Spleen (tissue), 11 donors: ENCODE measurements around the gene CAND2. TPM values are rescaled to one million over a fixed set of nuclear protein-coding genes. Genes with fewer than 3 reads are reported as not detected.

Experiments used
- DNase-seq: peaks from one replicate; pipeline ENCODE4 v3.0.0-alpha.2; 2020
- H3K27ac ChIP-seq, 8 donors: fragments of 200-600 bp; sonication (generic) in 7 of 8; 1 replicate in 4 of 8; 2 replicates in 4 of 8; pipeline versions ENCODE4 v1.5.0 to v1.8.0; 2016 to 2021; ENCODE audit warnings: inconsistent platforms in 4 of 8, mild to moderate bottlenecking in 4 of 8, moderate library complexity in 1 of 8
- H3K27me3 ChIP-seq, 7 donors: fragments of 200-600 bp; sonication (generic) in 6 of 7; replicated peaks in 1 of 7; 1 replicate in 4 of 7; 2 replicates in 3 of 7; pipeline versions ENCODE4 v1.5.0 to v1.8.0; 2016 to 2021; ENCODE audit warnings: inconsistent platforms in 3 of 7, mild to moderate bottlenecking in 1 of 7
- H3K36me3 ChIP-seq, 6 donors: fragments of 200-600 bp; sonication (generic) in 5 of 6; 1 replicate in 4 of 6; 2 replicates in 2 of 6; pipeline versions ENCODE4 v1.5.0 to v1.8.0; 2016 to 2021; ENCODE audit warnings: inconsistent platforms in 2 of 6
- H3K4me1 ChIP-seq, 6 donors: fragments of 200-600 bp; sonication (generic) in 5 of 6; 1 replicate in 3 of 6; 2 replicates in 3 of 6; pipeline versions ENCODE4 v1.5.0 to v1.8.0; 2016 to 2021; ENCODE audit warnings: inconsistent platforms in 3 of 6
- H3K4me3 ChIP-seq, 8 donors: fragments of 200-600 bp; sonication (generic) in 7 of 8; 1 replicate in 4 of 8; 2 replicates in 4 of 8; pipeline versions ENCODE4 v1.5.0 to v1.8.0; 2016 to 2021; ENCODE audit warnings: inconsistent platforms in 4 of 8, mild to moderate bottlenecking in 4 of 8, moderate library complexity in 2 of 8
- H3K9me3 ChIP-seq, 8 donors: fragments of 200-600 bp; sonication (generic) in 7 of 8; 1 replicate in 4 of 8; 2 replicates in 4 of 8; pipeline versions ENCODE4 v1.5.0 to v1.8.0; 2016 to 2021; ENCODE audit warnings: inconsistent platforms in 4 of 8
- POLR2A ChIP-seq, 3 donors: fragments of 450-650 bp; IDR thresholded peaks; one replicate each; pipeline ENCODE4 v1.5.1; 2017; ENCODE audit warnings: antibody characterized with exemption in 3 of 3, mild to moderate bottlenecking in 1 of 3
- POLR2AphosphoS5 ChIP-seq, 3 donors: sonication (generic); formaldehyde crosslinking; IDR thresholded peaks; one replicate each; pipeline ENCODE4 v1.5.1; 2017; ENCODE audit warnings: antibody characterized with exemption in 3 of 3
- WGBS, 5 donors: extraction: QIAGEN DNeasy Blood & Tissue Kit in 3 of 5; methylation state at CpG; one replicate each; pipeline versions ENCODE4 v1.1.5 to v1.1.7; 2013 to 2018; 5-methylcytosine and 5-hydroxymethylcytosine counted together
- intact Hi-C: fragments of 100-400 bp; cut with DNase I; formaldehyde crosslinking; loops from one replicate; pipeline ENCODE4 v1.15.0; 2023; ENCODE audit warnings: low total_unique reads
- polyA plus RNA-seq, 3 donors: library from polyadenylated mRNA; stranded (reverse); fragments of 200-250 nt; gene quantifications; one replicate each; pipeline ENCODE4 v1.2.1, GENCODE V29; 2013
- total RNA-seq, 7 donors: library from RNA; depleted of rRNA in 3 of 7; stranded (reverse); fragments of >200 nt in 3 of 7; fragmentation: NEBNext Ultra II Directional in 4 of 7; extraction: Animal tissue kit (Norgen Biotek cat#: 25700) in 4 of 7; gene quantifications; one replicate each; pipeline versions ENCODE4 v1.1.0 to v1.2.1, GENCODE V29; 2016 to 2021
- TF ChIP-seq, protein P1 (sequence below), 11 experiments: fragments of 200-600 bp in 7 of 11; fragments of 450-650 bp in 4 of 11; sonication (generic) in 4 of 11; IDR thresholded peaks in 8 of 11; conservative IDR thresholded peaks in 3 of 11; 1 replicate in 7 of 11; 2 replicates in 4 of 11; pipeline versions ENCODE4 v1.4.0 to v1.8.0; 2016 to 2021; ENCODE audit warnings: antibody characterized with exemption in 11 of 11, inconsistent platforms in 4 of 11, mild to moderate bottlenecking in 1 of 11
- donor health status: healthy with polysubstance abuse.
- donor health status: DM: no; HTN: no; CAD: no; lungs with moderate emphysema.
- donor health status: DM: no; HTN: no; CAD: no.
- donor health status: Bipolar disorder and iron deficiency.
- donor health status: healthy.
- donor health status: DM: no; HTN: no; CAD: no.
- donor health status: DM: yes; HTN: yes; CAD: no.

CAND2 gene
- total and polyA plus RNA-seq, 10 donors = 0.78 to 12.2 (median 7.5) TPM

DNA sequence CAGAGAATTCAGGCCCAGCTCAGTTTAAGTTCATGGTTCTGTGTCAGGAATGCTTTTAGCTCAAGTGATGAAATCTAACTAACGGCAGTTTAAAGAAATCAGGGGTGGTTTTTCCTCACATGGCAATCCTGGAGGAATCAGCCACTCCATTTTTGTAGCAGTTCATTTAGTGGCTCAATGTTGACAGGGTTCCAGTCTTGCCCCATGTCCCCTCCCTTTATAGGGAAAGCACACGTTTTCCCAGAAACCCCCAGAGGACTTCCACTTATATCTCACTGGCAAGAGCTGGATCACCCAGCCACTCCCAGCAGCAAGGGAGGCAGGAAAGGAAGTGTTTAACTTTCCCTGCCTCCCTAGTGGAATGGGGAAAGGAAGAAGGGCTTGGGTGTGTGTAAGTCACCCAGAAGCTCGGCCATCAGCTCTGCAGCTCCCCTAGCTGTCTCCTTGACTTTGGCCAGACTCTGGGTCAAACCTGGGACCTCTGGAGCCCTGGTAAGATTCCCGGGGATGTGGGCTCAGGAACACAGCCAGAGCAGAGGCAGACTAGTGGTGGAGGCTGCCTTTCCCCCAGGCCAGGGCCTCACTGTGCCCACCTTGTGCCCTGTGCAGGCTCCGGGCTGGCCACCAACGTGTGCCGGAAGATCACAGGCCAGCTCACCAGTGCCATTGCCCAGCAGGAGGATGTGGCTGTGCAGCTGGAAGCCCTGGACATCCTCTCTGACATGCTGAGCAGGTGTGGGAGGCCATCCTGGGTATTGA is 11.3 kb downstream of the CAND2 start:
- peaks cover 11 to 32% (median 13%) of the 10 kb centered on the region in 6 donors for H3K4me1 ChIP-seq
- no peaks in the 10 kb centered on the region for H3K9me3 ChIP-seq
- H3K27ac ChIP-seq = peak overlapping the region in 4 of 8 donors; percentile 4 to 55 (median 18)
- DNase-seq = peak; percentile 48
- H3K36me3 ChIP-seq = peaks cover 0 to 14% (median 0%) of the 10 kb centered on the region in 6 donors
- H3K27me3 ChIP-seq = no peaks in the 10 kb centered on the region
- intact Hi-C loops = no loop called here
- TF ChIP-seq, protein P1, sequence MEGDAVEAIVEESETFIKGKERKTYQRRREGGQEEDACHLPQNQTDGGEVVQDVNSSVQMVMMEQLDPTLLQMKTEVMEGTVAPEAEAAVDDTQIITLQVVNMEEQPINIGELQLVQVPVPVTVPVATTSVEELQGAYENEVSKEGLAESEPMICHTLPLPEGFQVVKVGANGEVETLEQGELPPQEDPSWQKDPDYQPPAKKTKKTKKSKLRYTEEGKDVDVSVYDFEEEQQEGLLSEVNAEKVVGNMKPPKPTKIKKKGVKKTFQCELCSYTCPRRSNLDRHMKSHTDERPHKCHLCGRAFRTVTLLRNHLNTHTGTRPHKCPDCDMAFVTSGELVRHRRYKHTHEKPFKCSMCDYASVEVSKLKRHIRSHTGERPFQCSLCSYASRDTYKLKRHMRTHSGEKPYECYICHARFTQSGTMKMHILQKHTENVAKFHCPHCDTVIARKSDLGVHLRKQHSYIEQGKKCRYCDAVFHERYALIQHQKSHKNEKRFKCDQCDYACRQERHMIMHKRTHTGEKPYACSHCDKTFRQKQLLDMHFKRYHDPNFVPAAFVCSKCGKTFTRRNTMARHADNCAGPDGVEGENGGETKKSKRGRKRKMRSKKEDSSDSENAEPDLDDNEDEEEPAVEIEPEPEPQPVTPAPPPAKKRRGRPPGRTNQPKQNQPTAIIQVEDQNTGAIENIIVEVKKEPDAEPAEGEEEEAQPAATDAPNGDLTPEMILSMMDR (IDR thresholded peaks at IDR 0.05 in 8 of 11, conservative IDR thresholded peaks at IDR 0.05 in 3 of 11) = no peak
- TF ChIP-seq POLR2AphosphoS5 (IDR thresholded peaks at IDR 0.05) (no peak), POLR2A (IDR thresholded peaks at IDR 0.05) (no peak)
- no peak overlapping the region for H3K4me3 ChIP-seq
- 73 to 82% (median 81%) methylated on average over 6 to 7 of the region's 7 CpGs for WGBS, 5 donors

DNA sequence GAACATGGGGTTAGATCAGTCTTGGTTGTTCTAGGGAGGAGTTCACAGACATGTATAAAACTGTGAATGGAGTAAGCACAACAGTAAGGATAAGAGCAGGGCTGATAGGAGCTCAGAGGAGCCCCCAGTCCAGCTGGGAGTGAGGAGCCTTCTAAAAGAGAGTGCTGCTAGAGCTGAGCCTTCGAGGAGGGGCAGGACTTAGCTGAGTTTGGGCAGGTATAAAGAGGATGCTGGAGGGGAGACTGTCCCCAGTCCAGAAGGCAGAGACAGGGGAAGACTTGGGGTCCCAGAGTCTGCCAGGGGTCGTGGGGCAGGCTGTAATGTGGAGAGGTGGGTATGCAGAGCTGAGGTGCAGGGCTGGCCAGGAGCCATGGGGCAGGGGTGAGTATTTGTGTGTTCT is 12.1 kb downstream of the CAND2 start:
- peak; percentile 65 for DNase-seq
- no peak for TF ChIP-seq POLR2AphosphoS5 (IDR thresholded peaks at IDR 0.05)
- TF ChIP-seq, protein P1 (IDR thresholded peaks at IDR 0.05 in 8 of 11, conservative IDR thresholded peaks at IDR 0.05 in 3 of 11) = no peak
- intact Hi-C loops = no loop called here
- Histone ChIP-seq H3K27ac (peak overlapping the region in 1 of 8 donors; percentile 55), H3K27me3 (no peaks in the 10 kb centered on the region), H3K36me3 (peaks cover 0 to 18% (median 0%) of the 10 kb centered on the region in 6 donors), H3K9me3 (no peaks in the 10 kb centered on the region), H3K4me1 (peaks cover 11 to 32% (median 13%) of the 10 kb centered on the region in 6 donors), H3K4me3 (no peak overlapping the region)
- WGBS, 5 donors = 67 to 90% (median 74%) methylated on average over 2 of the region's 2 CpGs

DNA sequence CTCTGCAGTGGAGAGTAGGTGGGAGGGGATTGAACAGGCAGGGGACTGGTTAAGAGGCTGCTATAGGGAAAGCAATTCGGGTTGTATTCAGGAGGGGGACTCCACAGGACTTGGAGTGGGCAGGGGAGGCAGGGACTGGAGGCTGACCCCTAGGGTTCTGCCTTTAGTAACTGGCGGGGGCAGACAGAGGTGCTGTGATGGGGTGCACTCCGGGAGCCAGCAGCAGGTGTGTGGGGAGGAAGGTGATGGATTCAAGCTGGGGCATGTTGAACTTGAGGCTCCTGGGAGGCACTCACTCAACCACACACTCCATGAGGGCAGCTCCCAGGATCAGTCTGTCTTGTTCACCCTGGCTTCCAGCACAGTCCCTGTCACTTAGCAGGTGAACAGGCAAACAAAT is 12.5 kb downstream of the CAND2 start:
- 86 to 97% (median 90%) methylated on average over 3 of the region's 3 CpGs for WGBS, 5 donors
- TF ChIP-seq, protein P1 (IDR thresholded peaks at IDR 0.05 in 8 of 11, conservative IDR thresholded peaks at IDR 0.05 in 3 of 11) = no peak
- TF ChIP-seq POLR2AphosphoS5 (IDR thresholded peaks at IDR 0.05) (no peak), POLR2A (IDR thresholded peaks at IDR 0.05) (no peak)
- DNase-seq = peak; percentile 73
- Histone ChIP-seq H3K36me3 (peaks cover 0 to 18% (median 0%) of the 10 kb centered on the region in 6 donors), H3K4me3 (no peak overlapping the region), H3K27me3 (no peaks in the 10 kb centered on the region), H3K9me3 (no peaks in the 10 kb centered on the region), H3K27ac (no peak overlapping the region), H3K4me1 (peaks cover 11 to 32% (median 13%) of the 10 kb centered on the region in 6 donors)
- intact Hi-C loops = no loop called here

DNA sequence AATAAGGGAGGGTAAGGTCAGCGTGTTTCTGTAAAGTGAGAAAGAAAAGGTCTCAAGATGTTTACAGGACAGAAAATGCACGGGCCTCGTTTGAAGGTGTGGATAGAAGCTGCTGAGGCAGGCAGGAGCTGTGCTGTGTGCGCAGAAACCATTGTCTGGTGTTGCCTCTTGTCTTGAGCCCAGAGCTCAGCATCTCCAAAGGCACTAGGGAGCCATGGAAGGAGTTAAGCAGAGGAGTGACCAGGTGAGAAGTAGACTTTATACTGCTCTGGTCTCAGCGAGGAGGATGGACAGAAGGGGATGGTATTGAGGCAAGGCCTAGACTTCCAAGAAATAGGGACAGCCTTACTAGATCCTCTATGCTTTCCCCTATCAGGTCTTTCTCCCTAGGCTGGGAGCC is 13.0 kb downstream of the CAND2 start:
- TF ChIP-seq, protein P1 (IDR thresholded peaks at IDR 0.05 in 8 of 11, conservative IDR thresholded peaks at IDR 0.05 in 3 of 11) = no peak
- TF ChIP-seq POLR2A (IDR thresholded peaks at IDR 0.05) (no peak), POLR2AphosphoS5 (IDR thresholded peaks at IDR 0.05) (no peak)
- 87 to 96% (median 94%) methylated on average over 5 of the region's 5 CpGs for WGBS, 5 donors
- H3K27me3 ChIP-seq = no peaks in the 10 kb centered on the region
- DNase-seq = peak; percentile 43
- peaks cover 11 to 32% (median 13%) of the 10 kb centered on the region in 6 donors for H3K4me1 ChIP-seq
- no peaks in the 10 kb centered on the region for H3K9me3 ChIP-seq
- H3K27ac ChIP-seq = peak overlapping the region in 6 of 8 donors; percentile 72 to 81 (median 76)
- H3K36me3 ChIP-seq = peaks cover 0 to 19% (median 0%) of the 10 kb centered on the region in 6 donors
- peak overlapping the region in 5 of 8 donors; percentile 54 to 80 (median 55) for H3K4me3 ChIP-seq
- intact Hi-C loops = no loop called here
